DOHH2 (cell line): Measurements from ENCODE around the gene MIS18A.

Source experiments
- H3F3A ChIP-seq: fragments of 200-600 bp; sonication (generic), shearing (Covaris generic); 2 replicates; pipeline ENCODE4 v1.6.0; 2016; ENCODE audit warnings: antibody characterized with exemption, mild to moderate bottlenecking; ENCODE audit not compliant: control insufficient read depth, insufficient read depth
- H3K27ac ChIP-seq: fragments of 200-600 bp; sonication (generic); 2 replicates; pipeline ENCODE4 v1.5.1; 2014; ENCODE audit warnings: low read depth, mild to moderate bottlenecking, low read length, moderate library complexity
- H3K27me3 ChIP-seq: fragments of 200-600 bp; sonication (generic); 2 replicates; pipeline ENCODE4 v1.6.1; 2014; ENCODE audit warnings: mild to moderate bottlenecking, low read length, mixed read lengths; ENCODE audit not compliant: control insufficient read depth
- H3K36me3 ChIP-seq: fragments of 200-600 bp; sonication (generic); 2 replicates; pipeline ENCODE4 v1.6.1; 2014; ENCODE audit warnings: mild to moderate bottlenecking, low read length, moderate library complexity, mixed read lengths; ENCODE audit not compliant: control insufficient read depth
- H3K4me1 ChIP-seq: fragments of 200-600 bp; sonication (generic); 2 replicates; pipeline ENCODE4 v1.6.1; 2014; ENCODE audit warnings: mild to moderate bottlenecking, low read length, mixed read lengths; ENCODE audit not compliant: control insufficient read depth
- H3K4me2 ChIP-seq: fragments of 200-600 bp; sonication (generic); 2 replicates; pipeline ENCODE4 v1.6.0; 2014; ENCODE audit warnings: mild to moderate bottlenecking, low read length, moderate library complexity
- H3K4me3 ChIP-seq: fragments of 200-600 bp; sonication (generic); 2 replicates; pipeline ENCODE4 v1.5.1; 2014; ENCODE audit warnings: mild to moderate bottlenecking, low read length, mixed read lengths
- H3K79me2 ChIP-seq: fragments of 200-600 bp; sonication (generic); 2 replicates; pipeline ENCODE4 v1.6.1; 2014; ENCODE audit warnings: mild to moderate bottlenecking, low read length, mixed read lengths; ENCODE audit not compliant: control insufficient read depth
- H3K9me2 ChIP-seq: fragments of 200-600 bp; sonication (generic); replicated peaks from 2 replicates; pipeline ENCODE4 v1.6.1; 2014; ENCODE audit warnings: mild to moderate bottlenecking, low read length, mixed read lengths; ENCODE audit not compliant: control insufficient read depth
- H3K9me3 ChIP-seq: fragments of 200-600 bp; sonication (generic); 2 replicates; pipeline ENCODE4 v1.6.1; 2014; ENCODE audit warnings: antibody characterized with exemption, low read length, mixed read lengths; ENCODE audit not compliant: control insufficient read depth, insufficient read depth
- H4K20me1 ChIP-seq: fragments of 200-600 bp; sonication (generic); 2 replicates; pipeline ENCODE4 v1.6.0; 2014; ENCODE audit warnings: low read depth, mild to moderate bottlenecking, antibody characterized with exemption, low read length, moderate library complexity; ENCODE audit not compliant: control insufficient read depth, insufficient read depth
- CTCF ChIP-seq: fragments of 200-600 bp; sonication (generic); IDR thresholded peaks from one replicate; pipeline ENCODE4 v1.5.1; 2014; ENCODE audit warnings: antibody characterized with exemption, mild to moderate bottlenecking, low read depth, low read length; ENCODE audit not compliant: poor library complexity, severe bottlenecking
- EZH2phosphoT487 ChIP-seq: fragments of 200-600 bp; sonication (generic); IDR thresholded peaks from 2 replicates; pipeline ENCODE4 v1.6.1; 2017; ENCODE audit warnings: borderline replicate concordance, mild to moderate bottlenecking, antibody characterized with exemption, low read length, moderate library complexity, mixed read lengths

MIS18A gene

GRCh38 chr21:32309906-32310460, 31.1 kb upstream of the MIS18A start:
- Histone ChIP-seq H3K36me3 (peaks cover 34% of the 10 kb centered on the region), H3K4me2 (no peak overlapping the region), H3K9me2 (no peaks in the 10 kb centered on the region), H3K27ac (no peak overlapping the region), H3K4me1 (no peaks in the 10 kb centered on the region), H3F3A (0 out of 2 replicates have a peak, but pooled peaks cover 2% of the 10 kb centered on the region), H3K9me3 (no peaks in the 10 kb centered on the region), H4K20me1 (no peaks in the 10 kb centered on the region), H3K4me3 (no peak overlapping the region), H3K79me2 (no peaks in the 10 kb centered on the region), H3K27me3 (no peaks in the 10 kb centered on the region)
- TF ChIP-seq CTCF: no peak
- TF ChIP-seq EZH2phosphoT487: no peak

GRCh38 chr21:32308696-32309095, 29.8 kb upstream of the MIS18A start:
- Histone ChIP-seq H3K4me2 (no peak overlapping the region), H3K36me3 (peaks cover 25% of the 10 kb centered on the region), H4K20me1 (no peaks in the 10 kb centered on the region), H3K4me1 (no peaks in the 10 kb centered on the region), H3K9me2 (no peaks in the 10 kb centered on the region), H3K9me3 (no peaks in the 10 kb centered on the region), H3K79me2 (no peaks in the 10 kb centered on the region), H3F3A (0 out of 2 replicates have a peak, but pooled peaks cover under 1% of the 10 kb centered on the region), H3K4me3 (no peak overlapping the region), H3K27ac (no peak overlapping the region), H3K27me3 (no peaks in the 10 kb centered on the region)
- TF ChIP-seq EZH2phosphoT487 (no peak), CTCF (no peak)

GRCh38 chr21:32307706-32308105, 28.9 kb upstream of the MIS18A start:
- Histone ChIP-seq H3K4me3 (no peak overlapping the region), H3K4me2 (no peak overlapping the region), H3K4me1 (no peaks in the 10 kb centered on the region), H3F3A (no peaks in the 10 kb centered on the region), H3K36me3 (peaks cover 15% of the 10 kb centered on the region), H3K9me3 (no peaks in the 10 kb centered on the region), H3K27me3 (no peaks in the 10 kb centered on the region), H3K79me2 (no peaks in the 10 kb centered on the region), H3K9me2 (no peaks in the 10 kb centered on the region), H4K20me1 (no peaks in the 10 kb centered on the region), H3K27ac (no peak overlapping the region)
- no peak for TF ChIP-seq EZH2phosphoT487
- no peak for TF ChIP-seq CTCF
